Astrocyte (in vitro differentiated cells and primary cell): Measurements from ENCODE around the gene PLXNA3.

Experiments used
- EZH2 ChIP-seq: IDR thresholded peaks from 2 replicates; pipeline ENCODE4 v1.6.1; 2012; ENCODE audit warnings: mild to moderate bottlenecking, low read length, inconsistent platforms; ENCODE audit not compliant: insufficient read depth
- TF ChIP-seq, protein P1 (sequence below): IDR thresholded peaks from 2 replicates; pipeline ENCODE4 v1.5.1; 2011; ENCODE audit warnings: low read depth, mild to moderate bottlenecking, inconsistent platforms, low read length, moderate library complexity; ENCODE audit not compliant: insufficient read depth

DNA sequence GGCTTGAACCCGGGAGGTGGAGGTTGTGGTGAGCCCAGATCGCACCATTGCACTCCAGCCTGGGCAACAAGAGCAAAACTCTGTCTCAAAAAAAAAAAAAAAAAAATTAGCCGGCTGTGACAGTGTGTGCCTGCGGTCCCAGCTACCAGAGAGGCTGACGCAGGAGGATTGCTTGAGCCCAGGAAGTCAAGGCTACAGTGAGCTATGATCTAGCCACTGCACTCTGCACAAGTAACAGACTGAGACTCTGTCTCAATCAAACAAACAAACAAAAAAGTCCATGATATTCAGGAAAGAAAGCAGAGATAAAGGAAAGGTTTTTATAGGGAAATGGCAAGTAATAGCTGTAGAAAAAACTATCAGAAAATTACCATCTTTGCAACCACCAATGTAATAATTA lies 23.1 kb downstream of the PLXNA3 start:
- TF ChIP-seq, protein P1, sequence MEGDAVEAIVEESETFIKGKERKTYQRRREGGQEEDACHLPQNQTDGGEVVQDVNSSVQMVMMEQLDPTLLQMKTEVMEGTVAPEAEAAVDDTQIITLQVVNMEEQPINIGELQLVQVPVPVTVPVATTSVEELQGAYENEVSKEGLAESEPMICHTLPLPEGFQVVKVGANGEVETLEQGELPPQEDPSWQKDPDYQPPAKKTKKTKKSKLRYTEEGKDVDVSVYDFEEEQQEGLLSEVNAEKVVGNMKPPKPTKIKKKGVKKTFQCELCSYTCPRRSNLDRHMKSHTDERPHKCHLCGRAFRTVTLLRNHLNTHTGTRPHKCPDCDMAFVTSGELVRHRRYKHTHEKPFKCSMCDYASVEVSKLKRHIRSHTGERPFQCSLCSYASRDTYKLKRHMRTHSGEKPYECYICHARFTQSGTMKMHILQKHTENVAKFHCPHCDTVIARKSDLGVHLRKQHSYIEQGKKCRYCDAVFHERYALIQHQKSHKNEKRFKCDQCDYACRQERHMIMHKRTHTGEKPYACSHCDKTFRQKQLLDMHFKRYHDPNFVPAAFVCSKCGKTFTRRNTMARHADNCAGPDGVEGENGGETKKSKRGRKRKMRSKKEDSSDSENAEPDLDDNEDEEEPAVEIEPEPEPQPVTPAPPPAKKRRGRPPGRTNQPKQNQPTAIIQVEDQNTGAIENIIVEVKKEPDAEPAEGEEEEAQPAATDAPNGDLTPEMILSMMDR: no peak
- TF ChIP-seq EZH2: no peak
